Cerebellar cortex (tissue), 1 donor: ENCODE data around the gene NCAPG2.

Experiments used
- DNase-seq: peaks from one replicate; pipeline ENCODE4 v3.0.0-alpha.2; 2015; ENCODE audit warnings: low spot score

The NCAPG2 gene

DNA sequence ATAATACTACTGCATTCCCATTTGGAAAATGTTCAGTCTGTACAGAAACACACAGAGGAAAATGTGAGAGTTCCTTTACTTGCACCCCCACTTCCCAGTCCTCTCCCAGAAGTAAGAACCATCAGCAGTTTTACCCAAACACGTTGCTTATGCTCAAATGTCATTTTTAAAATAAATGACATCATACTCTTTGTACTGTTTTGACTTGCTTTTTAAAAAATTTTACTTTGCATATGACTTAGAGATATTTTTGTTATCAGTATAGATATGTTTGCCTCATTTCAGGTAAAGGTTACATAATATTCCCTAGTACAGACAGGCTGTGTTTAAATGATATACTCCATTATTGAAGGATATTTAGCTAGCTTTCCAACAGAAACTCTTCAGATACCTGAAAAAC, 103.5 kb downstream of the NCAPG2 start:
- DNase-seq, result no peak

DNA sequence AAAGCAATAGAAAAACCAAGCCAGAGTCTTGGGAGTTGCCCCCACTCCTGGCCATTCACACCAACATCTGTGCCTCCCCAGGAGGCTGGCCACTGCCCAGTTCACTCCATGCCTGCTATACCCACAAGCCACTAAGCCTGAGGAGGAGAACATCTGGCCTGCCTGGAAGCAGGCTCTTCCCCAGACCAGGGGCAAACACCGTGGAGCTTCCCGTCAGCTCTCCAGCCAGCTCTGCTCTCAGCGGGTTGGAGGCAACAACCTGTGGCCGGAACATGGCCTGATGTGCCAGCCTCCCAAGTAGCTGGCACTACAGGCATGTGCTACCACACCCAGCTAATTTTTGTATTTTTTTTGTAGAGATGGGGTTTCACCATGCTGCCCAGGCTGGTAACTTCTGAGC, 107.9 kb downstream of the NCAPG2 start:
- no peak for DNase-seq

DNA sequence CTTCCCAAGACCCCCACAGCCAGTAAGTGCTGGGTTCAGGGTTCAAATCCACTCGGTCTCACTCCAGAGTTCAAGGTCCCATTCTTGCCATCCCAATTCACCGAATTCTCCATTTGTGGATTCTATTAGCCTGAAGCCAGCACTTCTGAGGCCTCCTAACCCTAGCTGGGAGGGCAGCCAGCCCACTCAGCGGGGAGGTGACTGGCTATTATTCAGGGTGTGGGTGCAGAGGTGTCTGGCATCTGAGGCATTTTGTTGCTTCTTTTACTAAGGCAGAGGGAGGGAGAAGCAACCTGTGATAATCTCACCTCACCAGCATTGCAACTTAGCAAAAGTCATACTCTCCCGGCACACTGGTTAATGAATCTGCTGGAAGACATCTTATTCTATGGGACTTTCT, 108.3 kb downstream of the NCAPG2 start:
- DNase-seq, result no peak

DNA sequence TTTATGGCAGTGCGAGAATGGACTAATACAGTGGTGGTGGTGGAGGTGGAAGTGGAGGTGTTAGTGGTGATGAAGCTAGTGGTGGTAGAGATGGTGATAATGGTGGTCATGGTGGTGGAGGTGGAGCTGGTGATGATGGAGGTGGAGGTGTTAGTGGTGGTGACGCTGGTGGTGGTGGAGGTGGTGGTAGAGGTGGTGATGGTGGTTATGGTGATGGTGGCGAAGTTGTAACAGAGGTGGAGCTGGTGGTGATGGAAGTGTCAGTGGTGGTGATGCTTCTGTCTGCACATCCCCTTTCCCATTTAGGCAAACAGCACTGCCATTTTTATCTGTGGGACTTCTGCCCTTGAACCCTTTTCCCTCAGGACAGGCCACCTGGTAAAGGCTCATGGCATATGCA, 109.5 kb downstream of the NCAPG2 start:
- no peak for DNase-seq

DNA sequence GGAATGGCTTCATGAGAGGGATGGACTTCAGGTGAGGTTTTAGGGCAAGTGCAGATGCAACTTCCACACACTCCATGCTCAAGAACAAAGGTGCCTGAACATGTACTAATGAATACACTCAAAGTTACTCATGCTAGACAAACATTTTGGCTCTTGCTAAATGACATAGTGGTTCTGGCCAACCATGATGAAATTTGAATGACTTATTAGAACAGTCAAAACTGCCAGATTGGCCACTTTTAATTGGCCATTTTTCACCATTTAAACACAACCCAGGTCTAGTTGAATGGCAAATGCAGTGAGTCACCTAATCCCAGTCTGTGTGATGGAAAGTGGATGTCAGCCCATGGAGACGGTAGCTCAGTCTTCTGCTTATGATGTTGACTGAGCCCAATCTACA, 112.1 kb downstream of the NCAPG2 start:
- DNase-seq, result no peak

DNA sequence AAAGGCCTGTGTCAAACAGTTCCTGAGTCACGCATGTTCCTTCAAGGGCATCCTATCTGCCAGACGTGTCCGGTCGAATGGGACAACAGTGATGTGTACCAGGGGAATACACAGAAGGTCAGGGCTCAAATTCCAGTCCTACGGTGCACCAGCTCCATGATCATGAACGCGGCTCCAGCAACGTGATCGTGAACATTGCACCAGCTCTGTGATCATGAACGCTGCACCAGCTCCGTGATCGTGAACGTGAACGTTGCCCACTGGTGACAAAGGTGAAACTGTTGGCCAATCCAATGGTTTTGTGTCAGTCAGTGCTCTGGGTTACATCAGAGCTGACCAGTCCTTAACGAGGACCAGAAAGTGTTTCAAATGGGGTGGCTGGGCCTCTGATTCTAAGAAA, 112.7 kb downstream of the NCAPG2 start:
- DNase-seq, result no peak

DNA sequence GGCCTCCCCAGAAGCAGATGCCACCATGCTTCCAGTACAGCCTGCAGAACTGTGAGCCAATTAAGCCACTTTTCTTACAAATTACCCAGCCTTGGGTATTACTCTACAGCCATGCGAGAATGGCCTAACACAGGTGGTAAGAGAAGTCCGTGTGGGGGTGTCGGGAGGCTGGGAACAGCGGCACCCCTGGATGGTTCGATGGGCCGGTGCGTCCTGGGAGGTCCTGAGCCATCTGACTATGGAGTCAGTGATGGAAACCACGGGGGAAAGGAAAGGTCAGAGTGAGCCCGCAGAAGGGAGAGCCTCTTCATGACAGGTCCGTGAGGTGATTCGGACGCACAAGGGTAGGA, 114.4 kb downstream of the NCAPG2 start:
- DNase-seq, result no peak

DNA sequence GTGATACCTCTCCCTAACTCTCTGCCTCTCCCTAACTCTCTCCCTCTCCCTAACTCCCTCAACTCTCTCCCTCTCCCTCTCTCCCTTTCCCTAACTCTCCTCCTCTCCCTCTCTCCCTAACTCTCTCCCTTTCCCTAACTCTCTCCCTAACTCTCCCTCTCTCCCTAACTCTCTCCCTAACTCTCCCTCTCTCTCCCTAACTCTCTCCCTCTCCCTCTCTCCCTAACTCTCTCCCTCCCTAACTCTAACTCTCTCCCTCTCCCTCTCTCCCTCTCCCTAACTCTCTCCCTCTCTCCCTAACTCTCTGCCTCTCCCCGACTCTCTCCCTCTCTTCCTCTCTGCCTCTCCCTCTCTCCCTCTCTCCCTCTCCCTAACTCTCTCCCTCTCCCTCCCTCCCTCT, 115.0 kb downstream of the NCAPG2 start:
- no peak for DNase-seq

DNA sequence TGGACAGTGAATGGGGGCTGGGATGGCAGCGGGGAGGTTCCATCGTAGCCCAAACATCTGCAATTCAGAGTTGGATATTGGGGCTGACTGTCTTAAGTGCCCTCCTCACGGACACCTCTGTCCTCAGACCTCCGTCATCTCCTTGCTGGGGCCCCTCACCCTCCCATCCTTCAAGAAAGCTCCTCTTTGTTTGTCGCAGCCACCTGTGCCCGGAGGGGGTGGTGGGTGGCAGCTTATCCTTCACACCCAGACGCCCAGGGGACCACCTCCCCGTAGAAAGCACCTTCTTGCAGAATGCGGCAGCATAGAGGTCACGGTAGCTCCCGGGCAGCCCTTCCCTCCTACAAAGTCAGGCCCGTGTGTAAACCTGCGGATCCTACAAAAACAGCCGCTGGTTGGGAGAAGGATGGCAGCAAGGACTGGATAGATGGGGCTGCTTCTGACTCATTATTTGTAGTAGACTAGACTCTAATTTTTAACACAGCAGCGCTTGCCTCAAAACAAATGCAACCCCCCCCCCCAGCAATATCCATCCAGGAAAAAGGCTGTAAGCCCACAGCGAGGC, 115.6 kb downstream of the NCAPG2 start:
- no peak for DNase-seq

DNA sequence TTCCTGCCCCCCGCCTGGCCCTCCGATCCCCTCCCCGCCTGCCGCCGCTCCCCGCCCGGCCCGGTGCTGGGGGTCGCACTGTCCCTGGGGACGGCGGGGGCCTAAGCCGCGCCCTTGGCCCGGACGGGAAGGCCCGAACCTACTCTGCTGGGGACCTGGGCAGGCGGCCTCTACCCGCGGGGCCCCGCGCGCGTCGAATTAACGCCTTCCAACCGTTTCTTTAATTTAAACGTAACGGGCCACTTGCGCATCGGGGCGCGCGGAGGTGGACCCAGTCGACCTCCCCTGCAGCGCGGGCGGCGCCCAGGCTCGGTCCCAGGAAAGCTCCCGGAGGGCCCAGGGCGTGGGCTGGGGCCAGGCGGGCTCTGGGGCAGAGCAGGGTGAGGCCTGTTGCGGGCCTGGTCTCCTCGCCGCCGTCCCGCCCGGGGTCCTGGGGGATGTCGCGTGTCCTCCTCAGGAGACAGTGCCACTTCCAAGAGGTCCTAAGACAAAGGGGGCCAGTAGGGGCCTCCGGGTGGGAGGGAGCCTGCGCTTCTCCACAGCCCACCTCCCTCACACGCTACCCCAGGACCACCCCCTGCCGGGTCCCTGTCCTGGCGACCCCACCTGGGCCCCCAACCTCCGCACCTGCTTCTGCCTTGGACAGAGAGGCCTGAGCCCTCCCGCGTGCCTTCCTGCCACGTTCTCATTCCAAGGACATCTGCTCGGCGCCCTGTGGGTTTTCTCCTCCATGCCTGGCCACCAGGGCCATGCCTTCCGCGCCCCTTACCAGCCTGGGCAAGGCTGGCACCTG, 116.3 kb downstream of the NCAPG2 start:
- DNase-seq, result no peak

DNA sequence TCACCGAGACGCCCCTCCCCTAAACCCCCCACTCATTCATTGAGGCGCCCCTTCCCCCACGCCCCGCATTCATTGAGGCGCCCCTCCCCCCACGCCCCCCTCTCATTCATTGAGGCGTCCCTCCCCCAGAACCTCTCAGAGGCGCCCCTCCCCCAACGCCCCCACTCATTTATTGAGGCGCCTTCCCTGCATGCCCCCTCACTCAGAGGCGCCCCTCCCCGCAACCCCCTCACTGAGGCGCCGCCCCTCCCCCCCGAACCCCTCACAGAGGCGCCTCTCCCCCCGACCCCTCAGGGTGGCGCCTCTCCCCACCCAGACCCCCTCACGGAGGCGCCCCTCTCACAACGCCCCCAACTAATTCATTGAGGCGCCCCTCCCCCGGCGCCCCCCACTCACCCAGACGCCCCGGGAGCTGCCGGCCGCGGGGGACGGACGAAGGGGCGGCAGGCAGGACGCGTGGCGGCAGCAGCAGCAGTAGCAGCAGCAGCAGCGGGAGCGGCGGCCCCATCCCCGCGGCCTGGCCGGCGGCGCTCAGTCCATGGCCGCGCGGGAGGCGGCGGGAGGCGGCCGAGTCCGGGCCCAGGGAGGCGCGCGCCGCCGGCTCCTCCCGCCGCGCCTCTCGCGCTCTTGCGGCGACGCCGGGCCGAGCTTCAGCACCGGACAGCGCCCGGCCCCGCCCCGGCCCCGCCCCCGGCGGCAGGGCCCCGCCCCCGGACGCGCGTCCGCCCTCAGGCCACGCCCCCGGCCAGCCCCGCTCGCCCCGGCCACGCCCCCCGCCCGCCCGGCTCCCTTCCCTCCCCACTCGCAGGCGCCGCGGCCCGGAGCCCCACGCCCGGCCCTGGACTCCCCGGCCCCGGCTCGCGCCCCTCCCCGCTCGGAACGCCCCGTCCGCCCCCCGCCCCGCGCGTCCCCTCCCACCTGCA, 117.2 kb downstream of the NCAPG2 start, which contains the start of gene PTPRN2:
Gene PTPRN2 (minus strand): TSS at position 662 of the 923 bp plus-strand sequence.
- DNase-seq, result peak; percentile 62

DNA sequence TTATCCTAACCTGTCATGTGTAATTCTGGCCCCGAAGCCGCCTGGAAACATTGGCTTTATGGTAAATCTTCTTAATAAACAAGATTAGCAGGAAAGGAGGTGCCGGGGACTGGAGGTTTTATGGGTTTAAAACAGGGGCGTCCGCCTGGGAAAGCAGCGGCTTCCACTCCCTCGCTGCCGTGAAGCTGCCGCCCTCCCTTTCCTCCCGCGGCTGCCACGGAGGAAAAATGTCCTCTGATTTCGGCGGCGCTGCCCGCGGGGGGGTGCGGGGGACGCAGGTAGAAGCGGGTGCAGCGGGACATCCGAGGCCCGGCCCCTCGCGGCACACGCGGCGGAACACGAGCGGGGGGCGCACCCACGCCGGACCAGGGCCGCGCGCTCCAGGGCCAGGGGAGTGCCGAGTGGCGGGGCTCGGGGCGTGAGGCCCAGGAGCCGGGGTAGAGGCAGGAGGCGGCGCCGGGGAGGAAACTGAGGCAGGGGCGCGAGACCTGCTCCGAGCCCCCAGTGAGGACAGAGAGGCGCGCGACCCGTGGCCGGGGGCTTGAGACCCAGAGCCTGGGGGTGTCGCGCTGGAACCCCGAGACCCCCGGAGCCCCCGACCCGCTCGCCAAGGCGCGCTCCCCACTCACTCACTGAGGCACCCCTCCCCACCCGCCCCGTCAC, 118.0 kb downstream of the NCAPG2 start:
- peak; percentile 27 for DNase-seq

DNA sequence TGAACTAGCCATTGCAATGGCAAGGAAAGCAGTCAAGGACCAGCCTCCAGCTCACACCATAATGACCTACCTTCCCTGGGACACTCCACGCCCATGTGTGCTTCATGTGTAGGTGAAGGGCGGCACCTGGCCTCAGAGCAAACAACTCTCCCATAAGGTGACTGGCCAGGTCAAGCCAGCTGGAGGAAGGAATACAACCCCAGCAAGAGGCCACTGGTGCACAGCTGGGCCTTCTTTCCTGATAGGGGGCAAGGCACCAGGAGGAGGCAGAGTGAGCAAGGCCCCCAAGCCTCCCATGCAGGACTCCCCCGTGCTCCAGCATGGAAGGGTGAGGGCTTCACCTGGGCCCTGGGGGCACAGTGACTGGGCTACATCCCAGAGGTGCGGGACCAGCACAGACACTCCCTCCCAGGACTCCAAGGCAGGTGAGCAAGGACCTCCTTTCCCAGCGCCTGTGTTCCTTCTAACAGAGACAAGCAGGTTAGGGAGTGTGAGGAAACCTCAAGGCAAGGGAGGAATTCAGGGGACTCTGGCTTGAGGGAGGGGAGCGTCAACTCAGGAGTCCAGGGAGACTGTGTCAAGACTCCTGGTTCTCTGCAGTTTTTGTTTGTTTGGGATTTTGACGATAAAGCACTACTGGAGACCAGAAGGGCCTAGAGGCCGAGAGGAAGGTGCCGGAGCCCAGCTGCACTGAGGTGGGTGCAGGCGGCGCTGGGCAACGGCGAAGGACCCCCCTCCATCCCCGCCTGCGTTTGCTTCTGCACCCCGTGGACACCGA, 118.7 kb downstream of the NCAPG2 start:
- no peak for DNase-seq

DNA sequence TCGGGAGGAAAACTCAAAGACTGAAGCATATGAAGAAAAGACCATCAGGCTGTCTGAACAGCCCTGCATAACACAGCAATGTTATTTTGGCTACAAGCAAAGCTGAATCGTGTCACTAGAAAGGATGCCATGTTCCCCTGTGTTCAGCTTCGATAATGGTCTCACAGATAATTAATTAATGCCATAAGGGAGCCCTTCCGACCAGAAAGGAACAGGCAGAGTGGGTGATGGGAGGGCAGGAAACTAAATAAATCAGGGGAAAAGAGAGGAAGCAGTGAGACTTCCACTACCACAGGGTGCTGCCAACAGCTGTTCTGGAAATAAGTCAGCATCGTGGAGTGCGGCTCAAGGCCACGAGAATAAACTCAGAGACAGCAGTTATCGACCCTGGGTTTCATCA, 120.2 kb downstream of the NCAPG2 start:
- no peak for DNase-seq

DNA sequence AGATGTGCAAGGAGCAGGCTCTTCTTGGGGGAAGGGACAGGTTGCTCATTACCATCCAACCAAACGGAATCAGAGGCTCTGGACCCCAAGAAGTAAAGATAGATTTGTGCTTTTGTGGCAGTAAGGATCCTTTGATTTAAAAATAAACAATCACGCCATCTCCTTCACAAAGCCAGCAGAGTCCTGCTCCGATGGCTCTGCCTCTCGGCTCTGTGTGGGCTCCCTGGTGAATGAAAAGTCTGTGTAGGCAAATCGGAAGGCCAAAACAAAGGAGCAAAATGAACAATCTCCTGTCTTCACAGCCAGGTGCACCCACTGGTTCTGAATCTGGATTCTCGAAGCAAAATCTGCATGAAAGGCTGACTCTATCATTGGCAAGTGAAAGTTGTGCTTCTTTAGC, 120.8 kb downstream of the NCAPG2 start:
- DNase-seq, result no peak

DNA sequence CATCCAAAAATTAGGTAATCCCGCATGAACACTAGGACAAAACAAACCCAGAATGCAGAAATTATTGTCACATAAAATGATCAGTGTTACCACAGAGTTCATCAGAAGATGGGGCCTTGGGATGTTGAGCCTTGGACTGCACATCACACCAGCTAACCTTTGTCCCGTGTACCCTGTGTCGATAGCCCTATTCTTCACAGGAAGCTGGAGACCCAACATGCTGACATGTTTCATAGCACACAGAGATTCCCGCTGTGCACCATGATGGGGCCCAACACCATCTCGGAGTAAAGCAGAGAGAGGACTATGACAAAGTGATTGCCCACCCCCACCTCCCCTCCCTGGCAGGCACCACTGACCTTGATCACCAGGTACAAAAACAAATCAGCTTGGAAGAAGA, 121.5 kb downstream of the NCAPG2 start:
- DNase-seq, result no peak

DNA sequence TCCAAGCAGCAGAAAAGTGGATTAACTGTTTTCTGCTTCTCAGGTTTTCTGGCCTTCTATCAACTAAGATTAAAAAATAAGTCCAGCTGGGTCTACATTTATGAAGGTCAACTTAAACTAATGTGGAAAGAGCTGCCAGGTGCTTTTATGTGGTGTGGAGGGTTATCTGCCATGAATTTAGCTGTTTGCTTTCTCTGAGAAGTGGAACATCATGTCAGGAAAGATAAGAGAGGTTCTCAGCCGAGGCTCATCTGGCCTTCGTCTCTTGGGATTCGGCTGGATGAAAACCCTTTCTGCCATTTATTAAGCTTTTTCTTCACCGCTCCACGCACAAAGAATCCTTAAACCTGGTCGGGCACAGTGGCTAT, 122.5 kb downstream of the NCAPG2 start:
- no peak for DNase-seq

DNA sequence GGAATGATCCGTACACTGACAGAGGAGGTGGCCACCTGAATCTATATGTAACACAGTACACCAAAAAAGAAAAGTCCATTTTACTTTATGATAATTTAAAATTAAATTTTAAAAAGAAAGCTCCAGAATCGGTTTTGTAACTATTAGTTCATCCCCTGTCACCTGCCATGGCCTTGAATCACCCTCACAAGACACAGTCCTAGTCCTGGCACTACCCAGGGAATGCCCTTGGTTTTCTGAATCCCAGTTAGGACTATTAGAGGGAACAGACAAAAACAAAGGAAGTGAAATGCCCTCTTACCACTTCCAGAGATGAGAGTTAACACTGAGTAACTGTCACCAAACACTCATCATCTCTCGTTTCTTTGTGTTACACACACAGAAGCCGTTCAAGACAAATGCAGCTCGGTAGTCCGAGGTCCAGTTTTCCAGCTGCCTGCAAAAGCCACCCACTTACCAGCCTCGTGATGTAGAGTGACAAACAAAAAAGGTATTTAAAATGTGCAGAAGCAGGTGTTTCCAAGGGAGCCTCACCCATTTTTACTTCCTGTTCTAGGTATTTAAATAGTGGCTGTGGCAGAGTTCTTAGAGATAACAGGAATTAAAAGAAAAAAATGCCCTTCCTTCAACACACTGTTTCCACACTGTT, 123.0 kb downstream of the NCAPG2 start:
- DNase-seq, result no peak
